ENCODE results near the gene EPHA4. TPM values are rescaled to one million over a fixed set of nuclear protein-coding genes. Genes with fewer than 3 reads are reported as not detected.

The EPHA4 gene
- total RNA-seq, 1 donor from 2014 or later = 30.1 TPM

DNA sequence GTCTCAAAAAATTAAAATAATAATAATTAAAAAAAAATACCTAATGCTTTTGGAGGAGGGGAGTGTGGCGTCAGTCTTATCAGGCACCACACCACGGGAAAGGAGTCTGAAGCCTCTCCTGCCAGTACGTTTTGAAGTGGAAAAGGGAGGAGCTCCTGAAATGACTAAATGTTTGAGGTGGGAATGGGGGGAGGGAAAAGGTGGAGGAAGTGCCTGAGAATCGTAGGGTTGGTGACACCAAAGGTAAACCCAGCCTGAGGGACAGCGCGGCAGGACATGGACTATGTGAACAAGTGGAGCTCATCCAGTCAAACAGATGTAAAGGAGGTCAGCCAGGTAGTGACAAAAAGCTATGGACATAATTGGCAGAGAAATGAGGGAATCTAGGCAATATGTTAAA, 42.2 kb upstream of the EPHA4 start:
- DNase-seq (ENCODE audit: low read depth) = no peak
- no peaks in the 10 kb centered on the region for H4K20me1 ChIP-seq (ENCODE audit: insufficient read depth, low read length)
- H3K27me3 ChIP-seq (ENCODE audit: insufficient read depth, low read length) = no peaks in the 10 kb centered on the region
- no peak for TF ChIP-seq EZH2 (IDR thresholded peaks at IDR 0.05; ENCODE audit: insufficient read depth, low read length)
- TF ChIP-seq, protein P1, sequence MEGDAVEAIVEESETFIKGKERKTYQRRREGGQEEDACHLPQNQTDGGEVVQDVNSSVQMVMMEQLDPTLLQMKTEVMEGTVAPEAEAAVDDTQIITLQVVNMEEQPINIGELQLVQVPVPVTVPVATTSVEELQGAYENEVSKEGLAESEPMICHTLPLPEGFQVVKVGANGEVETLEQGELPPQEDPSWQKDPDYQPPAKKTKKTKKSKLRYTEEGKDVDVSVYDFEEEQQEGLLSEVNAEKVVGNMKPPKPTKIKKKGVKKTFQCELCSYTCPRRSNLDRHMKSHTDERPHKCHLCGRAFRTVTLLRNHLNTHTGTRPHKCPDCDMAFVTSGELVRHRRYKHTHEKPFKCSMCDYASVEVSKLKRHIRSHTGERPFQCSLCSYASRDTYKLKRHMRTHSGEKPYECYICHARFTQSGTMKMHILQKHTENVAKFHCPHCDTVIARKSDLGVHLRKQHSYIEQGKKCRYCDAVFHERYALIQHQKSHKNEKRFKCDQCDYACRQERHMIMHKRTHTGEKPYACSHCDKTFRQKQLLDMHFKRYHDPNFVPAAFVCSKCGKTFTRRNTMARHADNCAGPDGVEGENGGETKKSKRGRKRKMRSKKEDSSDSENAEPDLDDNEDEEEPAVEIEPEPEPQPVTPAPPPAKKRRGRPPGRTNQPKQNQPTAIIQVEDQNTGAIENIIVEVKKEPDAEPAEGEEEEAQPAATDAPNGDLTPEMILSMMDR (IDR thresholded peaks at IDR 0.05; ENCODE audit: insufficient read depth, low read depth, low read length) = no peak
- no peak for FAIRE-seq
- no peaks in the 10 kb centered on the region for H3K9me3 ChIP-seq (ENCODE audit: insufficient read depth, low read depth, low read length)
- H2AFZ ChIP-seq (ENCODE audit: low read depth, low read length) = no peak overlapping the region
- no peaks in the 10 kb centered on the region for H3K36me3 ChIP-seq (ENCODE audit: insufficient read depth, low read length)
- no peaks in the 10 kb centered on the region for H3K4me1 ChIP-seq (ENCODE audit: insufficient read depth, low read length)
- H3K27ac ChIP-seq (ENCODE audit: low read depth, low read length) = no peak overlapping the region
- H3K79me2 ChIP-seq (ENCODE audit: insufficient read depth, low read length) = no peaks in the 10 kb centered on the region
- no peak overlapping the region for H3K4me3 ChIP-seq (ENCODE audit: insufficient read depth, low read depth, low read length)
- no peak overlapping the region for H3K9ac ChIP-seq (ENCODE audit: low read length)
- H3K9me3 Mint-ChIP-seq (ENCODE audit: unreplicated experiment) = no peaks in the 10 kb centered on the region
- no peak overlapping the region for H3K27ac Mint-ChIP-seq (ENCODE audit: unreplicated experiment)
- H3K27me3 Mint-ChIP-seq (ENCODE audit: low read depth, unreplicated experiment) = peaks cover 3% of the 10 kb centered on the region
- H3K36me3 Mint-ChIP-seq (ENCODE audit: low read depth, unreplicated experiment) = no peaks in the 10 kb centered on the region
- no peak overlapping the region for H3K4me2 ChIP-seq (ENCODE audit: low read length)
- no peak overlapping the region for H3K4me3 Mint-ChIP-seq (ENCODE audit: unreplicated experiment)
- no peaks in the 10 kb centered on the region for H3K4me1 Mint-ChIP-seq (ENCODE audit: low read depth, unreplicated experiment)

DNA sequence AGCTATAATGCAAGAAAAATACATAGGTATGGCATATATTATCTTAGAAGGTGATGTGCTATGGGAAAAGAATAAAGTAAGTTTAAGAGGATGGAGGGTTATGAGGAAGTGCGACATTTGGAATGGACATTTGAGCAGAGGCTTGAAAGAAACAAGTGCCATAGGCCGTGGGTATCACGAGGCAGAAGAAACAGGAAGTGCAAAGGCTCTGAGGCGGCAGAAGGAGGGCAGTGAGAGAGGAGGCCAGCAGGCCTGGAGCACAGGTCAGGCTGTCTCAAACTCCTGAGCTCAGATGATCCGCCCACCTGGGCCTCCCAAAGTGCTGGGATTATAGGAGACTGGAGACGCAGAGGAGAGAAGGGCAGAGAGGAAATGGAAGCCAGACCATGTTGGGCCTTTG, 40.7 kb upstream of the EPHA4 start:
- Mint-ChIP-seq H3K4me1 (ENCODE audit: low read depth, unreplicated experiment) (no peaks in the 10 kb centered on the region), H3K4me3 (ENCODE audit: unreplicated experiment) (no peak overlapping the region), H3K9me3 (ENCODE audit: unreplicated experiment) (no peaks in the 10 kb centered on the region), H3K27me3 (ENCODE audit: low read depth, unreplicated experiment) (peaks cover 3% of the 10 kb centered on the region), H3K36me3 (ENCODE audit: low read depth, unreplicated experiment) (no peaks in the 10 kb centered on the region), H3K27ac (ENCODE audit: unreplicated experiment) (no peak overlapping the region)
- H3K4me3 ChIP-seq (ENCODE audit: insufficient read depth, low read depth, low read length) = no peak overlapping the region
- no peaks in the 10 kb centered on the region for H3K36me3 ChIP-seq (ENCODE audit: insufficient read depth, low read length)
- FAIRE-seq (no peak), DNase-seq (ENCODE audit: low read depth) (no peak)
- H3K4me2 ChIP-seq (ENCODE audit: low read length) = no peak overlapping the region
- H3K27me3 ChIP-seq (ENCODE audit: insufficient read depth, low read length) = no peaks in the 10 kb centered on the region
- H3K9me3 ChIP-seq (ENCODE audit: insufficient read depth, low read depth, low read length) = no peaks in the 10 kb centered on the region
- H2AFZ ChIP-seq (ENCODE audit: low read depth, low read length) = no peak overlapping the region
- H4K20me1 ChIP-seq (ENCODE audit: insufficient read depth, low read length) = no peaks in the 10 kb centered on the region
- TF ChIP-seq EZH2 (IDR thresholded peaks at IDR 0.05; ENCODE audit: insufficient read depth, low read length) = no peak
- TF ChIP-seq, protein P1 (IDR thresholded peaks at IDR 0.05; ENCODE audit: insufficient read depth, low read depth, low read length) = no peak
- H3K79me2 ChIP-seq (ENCODE audit: insufficient read depth, low read length) = no peaks in the 10 kb centered on the region
- H3K4me1 ChIP-seq (ENCODE audit: insufficient read depth, low read length) = no peaks in the 10 kb centered on the region
- no peak overlapping the region for H3K9ac ChIP-seq (ENCODE audit: low read length)
- no peak overlapping the region for H3K27ac ChIP-seq (ENCODE audit: low read depth, low read length)

DNA sequence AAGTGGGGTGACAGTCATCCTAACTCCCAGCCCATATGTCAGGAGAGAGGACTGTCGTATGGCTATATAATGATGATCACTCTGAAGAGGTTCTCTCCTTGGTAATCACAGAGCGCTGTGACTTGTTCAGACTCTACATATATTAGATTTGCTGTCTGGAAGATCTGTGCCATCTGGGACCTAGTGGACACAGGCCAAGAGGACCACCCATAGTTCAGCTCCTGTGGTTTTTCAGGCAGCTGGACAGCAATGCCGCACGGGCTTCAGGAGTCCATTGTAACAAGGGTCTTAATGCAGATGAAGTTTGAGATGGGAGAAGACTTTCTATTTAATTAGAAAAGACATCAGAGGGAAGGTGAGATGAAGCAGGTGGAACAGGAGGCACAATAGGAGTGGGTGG, 40.1 kb upstream of the EPHA4 start:
- no peak overlapping the region for H3K4me2 ChIP-seq (ENCODE audit: low read length)
- H3K4me1 ChIP-seq (ENCODE audit: insufficient read depth, low read length) = no peaks in the 10 kb centered on the region
- Mint-ChIP-seq H3K4me1 (ENCODE audit: low read depth, unreplicated experiment) (no peaks in the 10 kb centered on the region), H3K27ac (ENCODE audit: unreplicated experiment) (no peak overlapping the region), H3K4me3 (ENCODE audit: unreplicated experiment) (no peak overlapping the region), H3K9me3 (ENCODE audit: unreplicated experiment) (no peaks in the 10 kb centered on the region), H3K27me3 (ENCODE audit: low read depth, unreplicated experiment) (peaks cover 3% of the 10 kb centered on the region), H3K36me3 (ENCODE audit: low read depth, unreplicated experiment) (no peaks in the 10 kb centered on the region)
- DNase-seq (ENCODE audit: low read depth) (no peak), FAIRE-seq (no peak)
- H2AFZ ChIP-seq (ENCODE audit: low read depth, low read length) = no peak overlapping the region
- TF ChIP-seq, protein P1 (IDR thresholded peaks at IDR 0.05; ENCODE audit: insufficient read depth, low read depth, low read length) = no peak
- no peak for TF ChIP-seq EZH2 (IDR thresholded peaks at IDR 0.05; ENCODE audit: insufficient read depth, low read length)
- H3K36me3 ChIP-seq (ENCODE audit: insufficient read depth, low read length) = no peaks in the 10 kb centered on the region
- H3K27me3 ChIP-seq (ENCODE audit: insufficient read depth, low read length) = no peaks in the 10 kb centered on the region
- no peaks in the 10 kb centered on the region for H4K20me1 ChIP-seq (ENCODE audit: insufficient read depth, low read length)
- no peak overlapping the region for H3K4me3 ChIP-seq (ENCODE audit: insufficient read depth, low read depth, low read length)
- H3K9ac ChIP-seq (ENCODE audit: low read length) = no peak overlapping the region
- H3K79me2 ChIP-seq (ENCODE audit: insufficient read depth, low read length) = no peaks in the 10 kb centered on the region
- H3K9me3 ChIP-seq (ENCODE audit: insufficient read depth, low read depth, low read length) = no peaks in the 10 kb centered on the region
- no peak overlapping the region for H3K27ac ChIP-seq (ENCODE audit: low read depth, low read length)
